ENCODE measurements around the gene CEP63.

- TF ChIP-seq CTCF (IDR thresholded peaks at IDR 0.05) (no peak), POLR2AphosphoS5 (IDR thresholded peaks at IDR 0.05) (no peak), POLR2A (IDR thresholded peaks at IDR 0.05) (no peak)
Observed at GRCh38 chr3:134460965-134461364, 24.9 kb upstream of the CEP63 start.

All from breast epithelium (tissue), 3 donors.